IPS-NIHi7 (cell line): ENCODE measurements around the gene TMUB1.
"Not testable (repeated sequence)": the region's sequence is repeated elsewhere in the genome, so short reads cannot be mapped to it uniquely, and the experiment has no call there.

ENCODE experiments used
- DNase-seq: peaks from one replicate; pipeline ENCODE4 v3.0.0; 2012; ENCODE audit warnings: mixed read lengths; ENCODE audit errors: extremely low spot score

TMUB1 gene

GRCh38 chr7:151053096-151053495 lies 30.2 kb downstream of the TMUB1 start:
- no peak for DNase-seq

- peak; percentile 84 for DNase-seq
Observed at GRCh38 chr7:151051108-151051507, 32.2 kb downstream of the TMUB1 start.

GRCh38 chr7:151048911-151049463 lies 34.3 kb downstream of the TMUB1 start:
- DNase-seq = no peak

- DNase-seq = no peak
Observed at GRCh38 chr7:151047976-151048815, 35.1 kb downstream of the TMUB1 start, which contains the start of gene ASIC3. Gene ASIC3, plus strand, starts transcription at chr7:151048531. Its CDS starts 355 bp downstream, at chr7:151048886.

- no peak for DNase-seq
Observed at GRCh38 chr7:151046603-151047573, 36.4 kb downstream of the TMUB1 start.

- DNase-seq = no peak
Observed at GRCh38 chr7:151045967-151046366, 37.3 kb downstream of the TMUB1 start.

GRCh38 chr7:151045262-151045661 lies 38.0 kb downstream of the TMUB1 start:
- no peak for DNase-seq

GRCh38 chr7:151043959-151044358 lies 39.3 kb downstream of the TMUB1 start:
- no peak for DNase-seq

- not testable (repeated sequence) for DNase-seq
Observed at GRCh38 chr7:151043449-151043848, 39.8 kb downstream of the TMUB1 start.

- DNase-seq = no peak
Observed at GRCh38 chr7:151040616-151041375, 42.5 kb downstream of the TMUB1 start.

GRCh38 chr7:151039850-151040548 lies 43.3 kb downstream of the TMUB1 start:
- DNase-seq = no peak

- peak; percentile 45 for DNase-seq
Observed at GRCh38 chr7:151038951-151039849, 44.1 kb downstream of the TMUB1 start.

GRCh38 chr7:151035902-151036301 lies 47.4 kb downstream of the TMUB1 start:
- no peak for DNase-seq

- no peak for DNase-seq
Observed at GRCh38 chr7:151035026-151035717, 48.1 kb downstream of the TMUB1 start.

GRCh38 chr7:151034312-151035025 lies 48.8 kb downstream of the TMUB1 start:
- DNase-seq = no peak

- no peak for DNase-seq
Observed at GRCh38 chr7:151033864-151034249, 49.4 kb downstream of the TMUB1 start.

- DNase-seq = peak; percentile 42
Observed at GRCh38 chr7:151032936-151033863, 50.1 kb downstream of the TMUB1 start.
